Activated CD4-positive, alpha-beta T cell treated with anti-CD3 and anti-CD28 coated beads, Interleukin-2, Interleukin-4, amounts not matched to agents 100 ng/mL and 50 ng/mL, durations not matched to agents 16 hours and 8 hours (primary cell): Measurements from ENCODE around the gene SLC6A19.

Source experiments
- DNase-seq: peaks from one replicate; pipeline ENCODE4 v3.0.0-alpha.2; 2020; ENCODE audit warnings: low spot score

The SLC6A19 gene

GRCh38 chr5:1209896-1210776 is 8.7 kb downstream of the SLC6A19 start:
- DNase-seq: no peak

GRCh38 chr5:1210832-1211251 is 9.4 kb downstream of the SLC6A19 start:
- DNase-seq: no peak

DNA sequence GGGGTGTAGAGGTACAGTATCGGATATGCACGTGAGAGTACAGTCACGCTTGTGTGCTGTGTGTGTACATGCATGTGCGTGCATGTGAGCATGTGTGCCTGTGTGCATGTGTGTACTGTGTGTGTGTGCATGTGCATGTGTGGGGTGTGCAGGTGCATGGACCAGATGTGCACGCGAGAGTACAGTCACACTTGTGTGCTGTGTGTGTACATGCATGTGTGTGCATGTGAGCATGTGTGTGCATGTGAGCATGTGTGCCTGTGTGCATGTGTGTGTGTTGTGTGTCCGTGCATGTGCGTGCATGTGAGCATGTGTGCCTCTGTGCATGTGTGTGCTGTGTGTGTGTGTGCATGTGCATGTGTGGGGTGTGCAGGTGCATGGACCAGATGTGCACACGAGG is 10.3 kb downstream of the SLC6A19 start:
- DNase-seq: no peak

DNA sequence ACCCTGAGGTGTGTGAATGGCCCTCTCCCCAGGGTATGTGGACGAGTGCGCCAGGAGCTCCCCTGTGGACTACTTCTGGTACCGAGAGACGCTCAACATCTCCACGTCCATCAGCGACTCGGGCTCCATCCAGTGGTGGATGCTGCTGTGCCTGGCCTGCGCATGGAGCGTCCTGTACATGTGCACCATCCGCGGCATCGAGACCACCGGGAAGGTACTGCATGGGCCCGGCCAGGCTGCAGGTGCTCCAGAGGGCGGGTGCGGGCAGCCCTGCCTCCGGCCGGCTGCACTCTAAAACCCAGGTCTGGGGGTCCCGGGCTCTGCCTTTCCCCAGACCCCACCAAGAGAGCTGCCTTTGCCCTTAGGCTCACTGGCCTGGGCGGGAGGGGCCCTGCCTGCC is 10.9 kb downstream of the SLC6A19 start:
- no peak for DNase-seq

- no peak for DNase-seq
Observed at GRCh38 chr5:1212881-1213280, 11.5 kb downstream of the SLC6A19 start.

GRCh38 chr5:1213508-1214162 is 12.2 kb downstream of the SLC6A19 start:
- DNase-seq: no peak

GRCh38 chr5:1214163-1214935 is 13.0 kb downstream of the SLC6A19 start:
- no peak for DNase-seq

GRCh38 chr5:1214936-1215220 is 13.5 kb downstream of the SLC6A19 start:
- no peak for DNase-seq

DNA sequence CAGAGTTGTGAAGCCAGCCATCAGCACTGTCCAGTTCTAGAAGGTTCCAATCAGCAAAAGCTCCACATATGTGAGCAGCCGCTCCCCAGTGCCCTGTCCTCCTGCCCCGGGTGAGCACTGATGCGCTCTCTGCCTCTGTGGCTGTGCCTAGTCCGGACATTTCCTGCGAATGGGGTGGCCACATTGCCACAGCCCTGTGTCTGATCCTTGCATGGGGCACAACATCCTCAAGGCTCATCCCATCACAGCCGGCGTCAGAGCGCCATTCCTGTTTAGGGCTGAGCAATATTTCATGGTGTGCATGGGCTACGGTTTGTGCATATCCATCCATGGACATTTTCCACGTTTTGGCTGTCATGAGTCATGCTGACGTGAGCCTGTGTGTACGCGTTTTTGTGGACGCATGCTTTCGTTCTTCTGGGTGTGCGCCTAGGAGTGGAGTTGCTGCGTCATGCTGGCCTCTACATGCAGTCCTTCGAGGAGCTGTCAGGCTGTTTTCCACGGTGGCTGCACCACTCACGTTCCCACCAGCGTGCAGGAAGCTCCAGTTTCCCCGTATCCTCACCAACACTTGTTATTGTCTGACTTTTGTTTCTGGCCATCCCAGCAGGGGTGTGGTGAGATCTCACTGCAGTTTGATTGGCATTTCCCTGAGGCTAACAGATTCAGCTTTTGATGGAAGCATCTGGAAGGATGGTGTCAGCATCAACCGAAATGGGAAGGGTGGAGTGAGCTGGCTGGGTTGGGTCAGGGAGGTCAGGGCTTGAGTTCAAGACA is 14.1 kb downstream of the SLC6A19 start:
- no peak for DNase-seq

DNA sequence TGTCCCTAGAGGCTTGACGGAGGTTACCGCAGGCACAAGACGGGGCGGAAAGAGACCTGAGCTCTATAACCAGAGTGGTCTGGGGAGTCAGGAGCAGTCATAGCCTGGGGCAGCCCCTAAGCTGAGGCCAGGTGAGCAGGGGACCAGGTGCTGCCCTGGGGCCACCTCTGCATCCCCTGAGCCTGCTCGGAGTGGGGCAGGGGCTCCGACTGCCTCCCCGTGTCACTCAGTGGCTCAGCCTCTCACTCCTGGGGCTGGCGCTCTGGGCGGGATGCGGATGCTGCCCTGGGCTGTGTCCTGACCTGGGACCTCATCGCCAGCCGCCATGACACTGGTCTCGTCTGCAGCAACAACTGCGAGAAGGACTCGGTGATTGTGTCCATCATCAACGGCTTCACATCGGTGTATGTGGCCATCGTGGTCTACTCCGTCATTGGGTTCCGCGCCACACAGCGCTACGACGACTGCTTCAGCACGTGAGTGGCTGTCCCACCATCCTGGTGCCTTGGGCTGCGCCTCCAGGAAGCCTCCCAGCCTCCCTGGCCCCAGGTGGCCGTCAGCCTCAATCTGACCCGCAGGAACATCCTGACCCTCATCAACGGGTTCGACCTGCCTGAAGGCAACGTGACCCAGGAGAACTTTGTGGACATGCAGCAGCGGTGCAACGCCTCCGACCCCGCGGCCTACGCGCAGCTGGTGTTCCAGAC is 15.0 kb downstream of the SLC6A19 start:
- DNase-seq: no peak

GRCh38 chr5:1216918-1217295 is 15.5 kb downstream of the SLC6A19 start:
- DNase-seq: no peak

DNA sequence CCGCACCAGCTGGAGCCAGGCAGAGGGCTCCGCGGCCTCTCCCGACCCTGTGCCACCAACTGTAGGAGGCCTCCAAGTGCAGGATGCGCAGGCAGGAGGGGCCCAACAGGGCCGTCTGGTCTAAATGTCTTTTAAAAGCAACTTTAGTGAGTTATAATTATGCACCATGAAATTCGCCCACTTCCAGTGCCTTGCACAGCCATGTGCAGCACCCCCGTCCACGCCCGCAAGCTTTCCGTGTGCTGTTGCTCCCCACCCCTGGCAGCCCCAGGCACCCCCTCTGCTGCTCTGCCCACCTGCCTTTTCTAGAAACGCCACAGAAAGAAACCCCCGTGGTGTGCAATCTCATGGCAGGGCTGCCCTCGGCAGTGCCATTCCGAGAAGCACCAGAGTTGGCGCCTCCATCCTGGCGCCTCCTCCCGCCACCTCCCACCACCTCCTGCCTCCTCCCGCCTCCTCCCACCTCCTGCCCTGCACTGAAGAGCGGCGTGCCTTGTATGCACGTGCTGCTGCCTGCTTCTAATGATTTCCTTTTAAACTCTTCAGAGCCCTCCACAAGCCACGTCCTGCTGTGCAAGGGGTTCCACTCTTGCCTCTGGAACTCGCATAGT is 16.3 kb downstream of the SLC6A19 start:
- DNase-seq: no peak

GRCh38 chr5:1218351-1219080 is 17.1 kb downstream of the SLC6A19 start:
- no peak for DNase-seq

GRCh38 chr5:1219098-1219767 is 17.8 kb downstream of the SLC6A19 start:
- no peak for DNase-seq

DNA sequence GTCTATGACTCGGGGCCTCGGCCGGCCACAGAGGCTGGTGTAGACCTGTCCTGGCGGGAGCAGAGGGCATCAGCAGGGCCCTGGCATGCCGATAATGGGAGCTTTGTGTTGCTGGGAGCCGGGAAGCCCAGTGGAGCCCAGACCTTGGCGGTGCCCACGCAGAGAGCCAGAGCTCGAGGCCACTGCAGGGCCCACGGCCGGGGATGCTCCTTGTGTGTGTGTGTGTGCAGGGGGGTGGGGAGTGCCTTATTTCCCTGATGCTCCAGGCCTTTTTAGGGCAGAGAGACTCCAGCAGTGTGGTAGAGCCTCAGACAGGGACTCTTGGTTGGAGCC is 18.3 kb downstream of the SLC6A19 start:
- no peak for DNase-seq

DNA sequence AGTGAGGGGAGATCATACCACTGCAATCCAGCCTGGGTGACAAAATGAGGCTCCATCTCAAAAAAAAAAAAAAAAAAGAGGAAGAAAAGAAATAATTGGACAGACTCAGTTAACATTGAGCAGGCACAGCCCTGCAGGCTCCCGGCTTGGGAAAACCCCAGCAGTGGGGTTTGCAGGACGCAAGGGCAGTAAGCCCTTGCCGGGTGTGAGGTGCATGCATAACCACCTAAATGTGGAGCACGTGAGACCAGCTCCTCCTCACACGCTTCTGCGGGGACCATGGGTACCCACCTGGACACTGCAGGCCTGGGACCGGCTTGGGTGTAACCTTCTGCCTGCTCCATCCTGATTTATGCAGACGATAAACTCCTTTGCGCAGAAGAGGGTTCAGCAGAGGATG is 19.0 kb downstream of the SLC6A19 start:
- DNase-seq: no peak

DNA sequence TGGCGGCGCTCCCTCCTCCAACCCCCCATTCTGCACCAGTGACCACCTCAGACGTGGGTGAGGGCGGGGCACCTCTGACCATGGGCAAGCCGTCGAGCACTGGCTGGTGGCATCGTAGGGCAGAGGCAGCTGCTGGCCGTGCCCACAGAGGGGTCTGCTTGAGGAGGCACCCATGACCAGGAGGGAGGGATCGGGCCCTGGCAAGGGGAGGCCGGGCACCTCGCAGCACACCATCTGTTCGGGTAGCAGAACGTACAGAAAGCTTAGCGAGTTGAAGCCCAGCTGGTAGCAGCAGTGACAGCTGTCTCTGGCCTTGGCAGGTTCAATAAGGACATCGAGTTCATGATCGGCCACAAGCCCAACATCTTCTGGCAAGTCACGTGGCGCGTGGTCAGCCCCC is 19.4 kb downstream of the SLC6A19 start:
- no peak for DNase-seq

GRCh38 chr5:1221721-1222120 is 20.3 kb downstream of the SLC6A19 start:
- no peak for DNase-seq

GRCh38 chr5:1222147-1222546 is 20.8 kb downstream of the SLC6A19 start:
- no peak for DNase-seq
